Activated T-helper 1 cell treated with anti-CD3 and anti-CD28 coated beads, Interleukin-12 subunit alpha, Interleukin-12 subunit beta, Interleukin-2, Interleukin-4 antibody, amounts not matched to agents 30 ng/mL and 10 ng/mL and 1 ng/mL, durations not matched to agents 14 hours and 24 hours and 36 hours (primary cell): ENCODE data around the gene TUBGCP3. TPM values are rescaled to one million over a fixed set of nuclear protein-coding genes. Genes with fewer than 3 reads are reported as not detected.
"Not testable (repeated sequence)": the region's sequence is repeated elsewhere in the genome, so short reads cannot be mapped to it uniquely, and the experiment has no call there.

Experiments used
- DNase-seq: peaks from one replicate; pipeline ENCODE4 v3.0.0; 2021; ENCODE audit warnings: low spot score
- H3K27ac Mint-ChIP-seq: one replicate; pipeline ENCODE4 v1.8.0; 2021; ENCODE audit warnings: mild to moderate bottlenecking, mixed read lengths
- H3K27me3 Mint-ChIP-seq: one replicate; pipeline ENCODE4 v1.8.0; 2022; ENCODE audit warnings: mild to moderate bottlenecking, moderate library complexity, mixed read lengths; ENCODE audit not compliant: insufficient read depth
- H3K36me3 Mint-ChIP-seq: one replicate; pipeline ENCODE4 v1.8.0; 2021; ENCODE audit warnings: low read depth, mixed read lengths
- H3K4me1 Mint-ChIP-seq: one replicate; pipeline ENCODE4 v1.8.0; 2021; ENCODE audit warnings: low read depth, mixed read lengths
- H3K4me3 Mint-ChIP-seq: one replicate; pipeline ENCODE4 v1.8.0; 2021; ENCODE audit warnings: mild to moderate bottlenecking, moderate library complexity, mixed read lengths
- H3K9me3 Mint-ChIP-seq: one replicate; pipeline ENCODE4 v1.8.0; 2021; ENCODE audit warnings: mixed read lengths
- intact Hi-C: fragments of 100-400 bp; cut with micrococcal nuclease; formaldehyde crosslinking; loops from one replicate; pipeline ENCODE4 v1.15.1; 2024
- total RNA-seq: library from RNA; stranded (reverse); gene quantifications from 2 replicates; pipeline ENCODE4 v1.2.3, GENCODE V29; 2022

Gene TUBGCP3
- total RNA-seq, 1 donor from 2014 or later: 67.4 TPM

DNA sequence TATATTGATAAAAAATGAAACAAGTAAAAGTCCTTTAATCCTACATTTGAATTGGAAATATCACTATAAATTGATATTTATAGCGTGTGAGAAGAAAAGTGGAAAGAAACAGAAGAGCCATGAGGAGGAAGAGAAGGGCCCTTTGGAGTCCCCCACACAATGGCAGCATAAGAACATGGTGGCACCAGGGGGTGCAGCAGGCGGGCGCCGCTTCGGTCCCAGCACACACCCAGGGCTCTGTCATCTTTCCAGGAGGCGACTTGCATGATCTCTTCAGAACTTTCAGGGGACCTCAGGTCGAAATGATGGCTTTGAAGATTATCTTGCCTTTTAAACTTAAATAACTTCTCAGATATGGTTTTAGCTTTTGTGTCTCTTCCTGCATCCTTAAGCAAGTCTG is 91.8 kb downstream of the TUBGCP3 start:
- Mint-ChIP-seq H3K9me3 (no peaks in the 10 kb centered on the region), H3K4me3 (no peak overlapping the region), H3K27ac (no peak overlapping the region), H3K27me3 (no peaks in the 10 kb centered on the region), H3K36me3 (peaks cover 2% of the 10 kb centered on the region), H3K4me1 (no peaks in the 10 kb centered on the region)
- no peak for DNase-seq
- intact Hi-C loops: no loop called here

DNA sequence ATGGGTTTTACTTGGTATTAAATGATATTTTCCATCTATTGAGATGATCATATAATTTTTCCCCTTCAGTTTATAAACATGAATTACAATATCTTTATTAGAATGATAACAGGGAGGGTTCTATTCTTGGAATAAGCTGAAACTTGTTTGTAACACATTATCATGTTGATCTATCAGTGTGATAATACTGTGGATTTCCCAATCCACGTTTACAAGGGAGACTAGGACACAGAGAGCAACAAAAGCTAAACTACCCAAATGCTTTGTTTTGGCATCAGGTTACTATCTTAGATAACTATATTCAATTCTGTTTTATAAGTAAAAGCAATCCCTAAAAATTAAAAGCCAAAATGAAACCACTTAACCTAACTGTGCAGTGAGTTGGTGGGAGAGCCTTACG is 92.5 kb downstream of the TUBGCP3 start:
- H3K9me3 Mint-ChIP-seq: no peaks in the 10 kb centered on the region
- intact Hi-C loops: no loop called here
- H3K4me1 Mint-ChIP-seq: no peaks in the 10 kb centered on the region
- no peak for DNase-seq
- H3K4me3 Mint-ChIP-seq: no peak overlapping the region
- peaks cover 2% of the 10 kb centered on the region for H3K36me3 Mint-ChIP-seq
- no peak overlapping the region for H3K27ac Mint-ChIP-seq
- H3K27me3 Mint-ChIP-seq: no peaks in the 10 kb centered on the region

DNA sequence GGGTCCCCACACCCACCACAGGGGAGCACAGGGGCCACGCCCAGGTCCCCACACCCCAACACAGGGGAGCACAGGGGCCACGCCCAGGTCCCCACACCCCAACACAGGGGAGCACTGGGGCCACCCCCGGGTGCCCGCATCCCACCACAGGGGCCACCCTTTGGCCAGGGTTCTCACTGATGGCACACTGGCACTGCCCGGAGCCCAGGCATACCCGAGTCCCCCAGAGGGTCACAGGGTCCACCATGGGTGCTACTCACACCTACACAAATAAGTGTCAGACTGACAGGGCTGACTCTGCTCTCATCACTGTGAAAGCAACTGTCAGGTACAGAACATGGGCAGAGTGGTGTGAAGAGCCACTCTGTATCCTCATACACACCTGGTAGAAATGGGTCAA is 98.8 kb downstream of the TUBGCP3 start:
- H3K27me3 Mint-ChIP-seq: no peaks in the 10 kb centered on the region
- H3K36me3 Mint-ChIP-seq: peaks cover 9% of the 10 kb centered on the region

DNA sequence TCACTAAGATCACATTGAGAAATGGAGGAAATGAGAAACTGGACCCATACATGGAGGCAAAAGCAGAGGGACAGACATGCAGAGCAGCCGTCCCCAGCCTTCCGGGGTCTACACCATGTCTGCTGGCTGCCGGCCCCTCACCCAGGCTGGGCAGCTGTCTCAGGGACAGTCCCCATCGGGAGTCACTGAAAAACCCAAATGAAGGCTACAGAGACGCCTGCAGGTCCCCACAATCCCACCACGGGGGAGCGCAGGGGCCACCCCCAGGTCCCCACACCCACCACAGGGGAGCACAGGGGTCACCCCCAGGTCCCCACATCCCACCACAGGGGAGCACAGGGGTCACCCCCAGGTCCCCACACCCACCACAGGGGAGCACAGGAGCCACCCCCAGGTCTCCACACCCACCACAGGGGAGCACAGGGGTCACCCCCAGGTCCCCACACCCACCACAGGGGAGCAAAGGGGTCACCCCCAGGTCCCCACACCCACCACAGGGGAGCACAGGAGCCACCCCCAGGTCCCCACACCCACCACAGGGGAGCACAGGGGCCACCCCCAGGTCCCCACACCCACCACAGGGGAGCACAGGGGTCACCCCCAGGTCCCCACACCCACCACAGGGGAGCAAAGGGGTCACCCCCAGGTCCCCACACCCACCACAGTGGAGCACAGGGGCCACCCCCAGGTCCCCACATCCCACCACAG is 99.5 kb downstream of the TUBGCP3 start:
- H3K9me3 Mint-ChIP-seq, H3K36me3 Mint-ChIP-seq, H3K27ac Mint-ChIP-seq, intact Hi-C loops, H3K4me1 Mint-ChIP-seq, DNase-seq, H3K4me3 Mint-ChIP-seq, H3K27me3 Mint-ChIP-seq: not testable (repeated sequence)

More for the DNA sequence above, 98.8 kb downstream of the TUBGCP3 start:
- H3K4me3 Mint-ChIP-seq: no peak overlapping the region
- no peak for DNase-seq
- H3K27ac Mint-ChIP-seq: no peak overlapping the region
- no peaks in the 10 kb centered on the region for H3K4me1 Mint-ChIP-seq
- intact Hi-C loops: no loop called here
- H3K9me3 Mint-ChIP-seq: no peaks in the 10 kb centered on the region

DNA sequence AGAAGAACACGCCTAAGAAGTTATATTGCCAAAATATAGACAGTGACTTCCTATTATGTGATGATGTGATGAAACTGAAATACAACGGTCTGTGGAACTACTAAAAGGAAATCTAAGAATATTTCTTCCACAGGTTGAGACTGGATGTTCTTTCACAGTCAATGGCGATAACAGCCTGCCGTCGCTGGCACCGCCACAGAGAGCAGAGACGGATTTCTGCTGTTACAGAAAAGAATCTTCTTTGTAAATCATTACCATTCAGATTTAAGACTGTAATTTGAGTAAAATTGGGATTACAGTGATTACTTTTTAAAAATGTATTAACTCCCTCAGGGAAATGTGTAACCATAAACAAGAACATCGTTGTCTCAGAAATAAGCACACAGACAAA is 100.8 kb downstream of the TUBGCP3 start:
- H3K9me3 Mint-ChIP-seq: no peaks in the 10 kb centered on the region
- H3K36me3 Mint-ChIP-seq: peaks cover 9% of the 10 kb centered on the region
- intact Hi-C loops: no loop called here
- no peaks in the 10 kb centered on the region for H3K4me1 Mint-ChIP-seq
- no peaks in the 10 kb centered on the region for H3K27me3 Mint-ChIP-seq
- no peak for DNase-seq
- no peak overlapping the region for H3K27ac Mint-ChIP-seq
- no peak overlapping the region for H3K4me3 Mint-ChIP-seq

DNA sequence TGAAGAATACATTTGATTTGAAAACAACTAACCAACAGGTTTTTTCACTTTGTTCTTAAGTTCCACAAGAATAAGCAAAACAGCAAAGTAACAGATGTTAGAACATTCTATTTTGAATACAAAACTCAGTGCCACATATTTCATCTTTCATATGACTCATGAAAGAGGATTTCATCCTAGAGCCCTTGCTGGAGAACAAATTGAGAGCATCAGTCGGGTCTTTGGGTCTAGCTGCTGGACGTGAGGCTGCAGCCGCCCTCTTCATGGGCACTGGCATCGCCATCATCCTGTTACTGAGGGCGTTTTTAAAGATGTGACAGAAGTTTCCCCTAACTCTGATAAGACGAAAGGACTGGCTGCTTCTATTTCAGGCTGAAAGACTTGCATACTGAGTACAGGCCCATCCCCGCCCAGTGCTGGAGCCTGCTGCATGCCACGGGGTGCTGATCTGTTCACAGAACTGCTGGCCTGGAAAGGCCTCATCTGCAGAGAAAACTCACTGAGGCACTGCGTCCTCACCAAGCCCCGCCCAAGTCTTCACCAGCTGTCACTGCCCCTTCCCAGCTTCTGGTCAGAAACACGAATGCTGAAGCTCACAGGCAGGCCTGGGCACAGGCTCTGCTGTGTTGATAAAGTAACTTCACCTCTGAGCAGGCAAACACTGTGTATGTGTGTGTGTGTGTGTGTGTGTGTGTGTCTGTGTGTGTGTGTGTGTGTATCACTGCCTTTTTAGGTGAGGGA is 101.4 kb downstream of the TUBGCP3 start:
- Mint-ChIP-seq H3K4me3 (no peak overlapping the region), H3K9me3 (no peaks in the 10 kb centered on the region), H3K36me3 (peaks cover 9% of the 10 kb centered on the region), H3K27me3 (no peaks in the 10 kb centered on the region), H3K4me1 (no peaks in the 10 kb centered on the region), H3K27ac (no peak overlapping the region)
- no peak for DNase-seq
- intact Hi-C loops: no loop called here

DNA sequence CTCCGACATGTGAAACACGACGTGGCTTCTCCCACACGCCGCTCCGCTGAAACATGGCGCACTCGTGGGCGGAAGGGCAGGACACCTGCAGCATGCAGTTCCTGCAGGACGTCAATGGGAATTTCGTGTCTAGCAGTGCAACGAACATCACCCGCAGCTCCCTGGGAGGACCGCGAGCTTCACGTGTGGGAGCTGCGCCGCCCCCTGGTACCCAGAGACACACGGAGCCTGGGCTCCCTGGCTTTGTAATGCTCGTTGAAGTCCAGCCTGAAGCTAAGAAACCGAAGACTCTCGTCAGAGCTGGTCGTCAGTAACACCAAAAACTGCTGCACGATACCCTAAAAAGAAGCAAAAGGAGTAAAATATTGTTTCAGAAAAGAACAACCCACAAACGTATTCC is 102.1 kb downstream of the TUBGCP3 start:
- H3K27me3 Mint-ChIP-seq, DNase-seq, H3K36me3 Mint-ChIP-seq, H3K27ac Mint-ChIP-seq, H3K4me3 Mint-ChIP-seq, H3K4me1 Mint-ChIP-seq, H3K9me3 Mint-ChIP-seq, intact Hi-C loops: not testable (repeated sequence)

DNA sequence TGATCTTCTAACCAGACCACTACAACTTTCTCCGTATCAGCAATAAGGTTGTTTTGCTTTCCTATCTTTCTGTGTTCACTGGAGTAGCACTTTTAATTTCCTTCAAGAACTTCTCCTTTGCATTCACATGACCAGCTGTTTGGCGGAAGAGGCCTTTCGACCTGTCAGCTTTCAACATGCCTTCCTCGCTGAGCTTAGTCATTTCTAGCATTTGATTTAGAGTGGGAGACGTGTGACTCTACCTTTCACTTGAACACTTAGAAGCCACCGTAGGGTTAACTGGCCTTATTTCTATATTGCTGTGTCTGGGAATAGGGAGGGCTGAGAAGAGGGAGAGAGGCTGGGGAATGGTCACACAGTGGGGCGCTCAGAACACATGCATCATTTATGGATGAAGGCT is 104.7 kb downstream of the TUBGCP3 start:
- Mint-ChIP-seq H3K36me3 (peaks cover 3% of the 10 kb centered on the region), H3K27ac (no peak overlapping the region), H3K4me1 (no peaks in the 10 kb centered on the region), H3K9me3 (no peaks in the 10 kb centered on the region), H3K27me3 (peaks cover 3% of the 10 kb centered on the region), H3K4me3 (no peak overlapping the region)
- DNase-seq: no peak
- intact Hi-C loops: no loop called here

DNA sequence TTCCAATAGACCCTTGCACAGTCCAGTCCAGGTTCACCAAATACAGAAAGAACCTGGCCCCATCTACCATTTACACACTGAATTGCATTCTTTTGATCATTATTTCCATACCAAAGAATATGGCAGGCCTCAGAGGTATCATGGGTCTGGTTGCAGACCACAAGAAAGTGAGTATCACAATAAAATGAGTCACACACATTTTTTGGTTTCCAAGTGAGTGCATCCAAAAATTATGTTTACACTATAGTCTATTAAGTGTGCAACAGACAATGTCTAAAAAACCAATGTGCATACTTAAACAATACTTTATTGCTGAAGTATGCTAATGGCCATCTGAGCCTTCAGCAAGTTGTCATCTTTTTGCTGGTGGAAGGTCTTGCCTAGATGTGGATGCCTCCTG is 106.5 kb downstream of the TUBGCP3 start:
- peaks cover 3% of the 10 kb centered on the region for H3K27me3 Mint-ChIP-seq
- H3K4me1 Mint-ChIP-seq: no peaks in the 10 kb centered on the region

DNA sequence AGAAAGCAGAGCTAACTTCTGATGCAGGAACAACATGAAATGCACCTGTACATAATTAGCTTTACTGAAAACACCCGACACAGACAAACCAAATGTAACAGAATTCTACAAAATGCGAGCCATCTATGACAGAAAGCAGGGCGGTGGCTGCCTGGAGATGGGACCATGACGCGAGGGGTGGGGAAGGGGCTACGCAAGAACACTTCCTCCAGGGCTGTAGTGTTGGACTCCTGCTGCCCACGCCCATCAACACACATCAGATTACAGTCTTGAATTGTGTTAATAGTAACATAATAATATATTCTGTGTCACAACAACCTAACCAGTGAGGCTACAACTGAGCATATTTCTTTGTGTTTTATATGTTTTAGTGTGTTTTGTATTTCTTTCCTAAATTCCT is 108.6 kb downstream of the TUBGCP3 start:
- H3K27me3 Mint-ChIP-seq: peaks cover 5% of the 10 kb centered on the region
- H3K36me3 Mint-ChIP-seq: no peaks in the 10 kb centered on the region
- intact Hi-C loops: no loop called here
- no peaks in the 10 kb centered on the region for H3K4me1 Mint-ChIP-seq
- H3K4me3 Mint-ChIP-seq: no peak overlapping the region
- DNase-seq: no peak
- H3K27ac Mint-ChIP-seq: no peak overlapping the region
- no peaks in the 10 kb centered on the region for H3K9me3 Mint-ChIP-seq

More for the DNA sequence above, 106.5 kb downstream of the TUBGCP3 start:
- intact Hi-C loops: no loop called here
- DNase-seq: no peak
- H3K36me3 Mint-ChIP-seq: peaks cover 3% of the 10 kb centered on the region
- H3K9me3 Mint-ChIP-seq: no peaks in the 10 kb centered on the region
- H3K4me3 Mint-ChIP-seq: no peak overlapping the region
- no peak overlapping the region for H3K27ac Mint-ChIP-seq

DNA sequence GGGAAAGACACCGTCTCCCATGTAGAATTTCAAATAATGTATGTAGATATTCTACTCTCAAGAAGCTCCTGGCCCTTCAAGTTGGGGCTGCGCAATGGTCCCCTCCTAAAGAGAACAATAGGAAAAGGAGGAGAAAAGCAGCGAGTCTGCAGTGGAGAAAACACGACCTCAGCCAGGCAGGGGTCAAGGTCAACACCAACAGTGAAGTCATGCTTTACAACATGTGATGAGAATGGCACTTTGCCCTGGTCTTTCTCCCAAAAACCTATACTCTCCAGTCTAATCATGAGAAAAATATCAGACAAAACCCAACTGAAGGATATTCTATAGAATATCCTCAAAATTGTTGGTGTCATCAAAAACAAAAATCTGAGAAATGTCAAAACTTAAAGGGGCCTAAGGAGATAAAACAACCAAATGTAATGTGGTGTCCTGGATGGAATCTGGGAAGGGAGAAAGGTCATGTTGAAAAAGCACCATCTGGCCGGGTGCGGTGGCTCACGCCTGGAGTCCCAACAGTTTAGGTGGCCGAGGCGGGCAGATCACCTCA is 110.8 kb downstream of the TUBGCP3 start:
- no peaks in the 10 kb centered on the region for H3K9me3 Mint-ChIP-seq
- H3K36me3 Mint-ChIP-seq: no peaks in the 10 kb centered on the region
- no peaks in the 10 kb centered on the region for H3K4me1 Mint-ChIP-seq

DNA sequence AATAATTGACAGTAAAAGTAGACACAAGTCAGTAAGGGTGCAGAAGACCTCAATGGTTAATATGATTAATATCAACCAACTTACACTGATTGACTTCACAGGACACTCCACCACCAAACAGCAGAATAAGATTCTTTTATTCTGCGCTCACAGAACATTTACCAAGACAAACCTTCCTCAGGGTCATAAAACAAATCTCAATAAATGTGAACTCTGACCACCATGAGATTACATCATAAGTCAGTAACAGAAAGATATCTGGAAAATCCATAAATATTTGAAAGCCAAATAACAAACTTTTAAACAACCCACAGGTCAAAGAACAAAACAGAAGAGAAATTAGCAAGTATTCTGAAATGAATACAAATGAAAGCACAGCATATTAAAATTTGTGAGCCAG is 112.1 kb downstream of the TUBGCP3 start:
- Mint-ChIP-seq H3K27ac (no peak overlapping the region), H3K36me3 (no peaks in the 10 kb centered on the region), H3K4me1 (no peaks in the 10 kb centered on the region), H3K27me3 (peaks cover 5% of the 10 kb centered on the region), H3K9me3 (no peaks in the 10 kb centered on the region), H3K4me3 (no peak overlapping the region)
- intact Hi-C loops: no loop called here
- DNase-seq: no peak

More for the DNA sequence above, 110.8 kb downstream of the TUBGCP3 start:
- no peak overlapping the region for H3K27ac Mint-ChIP-seq
- H3K27me3 Mint-ChIP-seq: peaks cover 5% of the 10 kb centered on the region
- H3K4me3 Mint-ChIP-seq: no peak overlapping the region
- intact Hi-C loops: no loop called here
- DNase-seq: no peak

DNA sequence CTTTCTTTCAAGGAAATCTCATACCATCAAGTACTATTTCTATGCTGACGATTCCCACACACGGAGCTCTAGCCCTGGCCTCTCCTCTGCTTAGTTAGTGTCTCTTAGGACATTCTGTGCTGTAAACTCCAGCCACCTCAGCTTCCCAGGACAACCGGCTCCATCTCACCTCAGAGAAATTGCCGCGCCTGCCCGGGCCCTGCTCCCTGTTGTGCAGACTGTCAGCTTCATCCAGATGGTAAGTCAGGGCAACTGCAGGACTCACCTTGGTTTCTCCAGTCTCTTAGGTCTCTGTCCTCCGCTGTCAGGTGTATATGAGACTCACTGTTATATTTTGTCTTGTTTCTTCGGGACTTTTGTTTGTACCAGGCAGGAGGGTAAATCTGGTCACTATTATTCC is 113.1 kb downstream of the TUBGCP3 start:
- H3K4me3 Mint-ChIP-seq: no peak overlapping the region
- no peaks in the 10 kb centered on the region for H3K4me1 Mint-ChIP-seq
- no peak overlapping the region for H3K27ac Mint-ChIP-seq
- H3K27me3 Mint-ChIP-seq: peaks cover 5% of the 10 kb centered on the region
- intact Hi-C loops: no loop called here
- H3K9me3 Mint-ChIP-seq: no peaks in the 10 kb centered on the region
- H3K36me3 Mint-ChIP-seq: no peaks in the 10 kb centered on the region
- DNase-seq: no peak
